Jurkat, Clone E6-1 (cell line): ENCODE results near the gene AHCYL1. TPM values are rescaled to one million over a fixed set of nuclear protein-coding genes. Genes with fewer than 3 reads are reported as not detected.
A peak's percentile ranks its signal among the peaks of the same experiment; 100 is the strongest.
"Not testable (repeated sequence)": the region's sequence is repeated elsewhere in the genome, so short reads cannot be mapped to it uniquely, and the experiment has no call there.

ENCODE experiments used
- DNase-seq: peaks from one replicate; pipeline ENCODE4 v3.0.0-alpha.2; 2011; ENCODE audit warnings: low read depth, low spot score
- H3K4me3 ChIP-seq: 2 replicates; pipeline ENCODE4 v1.5.1; 2011; ENCODE audit warnings: mild to moderate bottlenecking, low read length, control low read depth, moderate library complexity
- polyA plus RNA-seq: library from polyadenylated mRNA; unstranded; fragments of >200 nt; gene quantifications from one replicate; pipeline ENCODE4 v1.2.1, GENCODE V29; 2012; ENCODE audit warnings: missing spikeins; ENCODE audit not compliant: insufficient read length, insufficient read depth

Gene AHCYL1
- polyA plus RNA-seq: 110 TPM

DNA sequence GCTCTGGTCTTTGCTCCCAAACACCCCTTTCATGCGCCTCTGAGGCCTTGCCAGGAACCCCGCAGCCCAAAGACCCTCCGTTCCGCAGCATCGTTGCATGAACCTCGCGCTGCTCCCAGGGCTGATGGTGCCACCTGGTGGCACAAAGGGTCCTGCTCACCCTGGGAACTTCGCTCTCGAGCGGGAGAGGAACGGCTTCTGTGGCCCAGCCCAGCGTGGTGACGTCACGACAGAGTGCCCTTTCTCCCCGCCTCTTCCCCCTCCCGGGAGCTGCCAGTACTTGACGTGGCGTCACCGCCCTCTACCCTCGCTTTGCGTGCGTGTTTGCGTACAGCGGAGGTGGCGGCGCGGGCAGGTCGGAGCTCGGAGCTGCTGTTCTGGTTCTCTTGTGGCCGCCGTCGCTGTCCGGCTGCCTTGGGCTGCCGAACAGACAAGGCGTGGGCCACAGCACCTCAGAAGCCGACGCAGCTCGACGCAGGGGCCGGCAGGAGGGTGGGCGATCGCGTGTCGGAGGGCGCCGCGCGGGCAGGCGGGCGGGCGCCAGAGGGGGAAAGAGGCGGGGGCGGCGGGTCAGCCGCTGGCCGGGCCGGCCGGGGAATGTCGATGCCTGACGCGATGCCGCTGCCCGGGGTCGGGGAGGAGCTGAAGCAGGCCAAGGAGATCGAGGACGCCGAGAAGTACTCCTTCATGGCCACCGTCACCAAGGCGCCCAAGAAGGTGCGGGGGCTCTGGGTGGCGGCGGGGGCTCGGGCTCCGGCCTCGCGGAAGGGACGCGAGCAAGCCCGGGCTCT, at the start of gene AHCYL1:
Gene AHCYL1, plus strand, starts transcription at position 310 of the 791 bp plus-strand sequence. Its CDS starts 288 bp downstream, at position 598.
- H3K4me3 ChIP-seq: peak within 1 kb of the TSS; percentile 71
- DNase-seq: peak; percentile 97

DNA sequence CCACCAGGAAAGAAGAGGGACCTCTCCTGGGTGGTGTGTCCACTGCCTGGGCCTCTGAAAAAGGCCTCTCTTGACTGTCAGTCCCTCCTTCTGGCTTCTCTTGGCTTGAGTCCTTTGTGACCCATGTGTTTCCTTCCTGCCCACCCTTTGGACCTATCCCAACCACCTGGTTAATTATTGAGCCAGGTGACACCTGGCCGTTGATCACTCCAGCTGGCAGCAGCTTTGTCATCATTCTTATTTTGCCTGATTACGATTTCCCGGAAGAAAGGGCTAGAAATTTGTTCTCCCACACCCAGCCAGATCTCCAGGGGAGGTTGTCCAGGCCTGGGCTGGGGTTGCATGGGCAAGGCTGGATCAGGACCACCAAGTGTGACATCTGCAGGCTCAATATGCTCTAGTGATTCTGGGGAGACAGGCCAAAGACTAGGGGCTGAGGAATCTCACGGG, 49.1 kb upstream of the AHCYL1 start:
- DNase-seq: no peak
- H3K4me3 ChIP-seq: no peak overlapping the region

GRCh38 chr1:109937738-109938137, 46.8 kb upstream of the AHCYL1 start:
- no peak for DNase-seq
- H3K4me3 ChIP-seq: no peak overlapping the region

GRCh38 chr1:109938556-109938955, 46.0 kb upstream of the AHCYL1 start:
- H3K4me3 ChIP-seq: no peak overlapping the region
- DNase-seq: no peak

DNA sequence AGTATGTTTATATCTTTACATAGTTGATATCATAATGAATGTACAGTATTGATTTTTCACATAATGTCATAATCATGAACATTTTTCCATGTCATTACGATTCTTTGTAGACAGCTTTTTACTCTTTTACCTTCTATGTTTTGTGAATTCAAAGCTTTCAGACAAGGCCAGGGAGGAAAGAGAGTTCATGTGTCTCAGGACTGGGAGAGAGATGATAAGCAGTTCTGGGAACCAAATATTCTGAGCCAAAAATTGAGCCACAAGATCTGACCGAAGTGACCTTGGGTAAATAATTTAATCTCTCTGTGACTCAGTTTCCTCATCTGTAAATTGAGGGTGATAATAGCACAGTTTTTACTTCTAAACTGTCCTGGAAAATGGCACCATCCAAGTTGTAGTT, 42.1 kb upstream of the AHCYL1 start:
- no peak overlapping the region for H3K4me3 ChIP-seq
- DNase-seq: no peak

GRCh38 chr1:109944541-109944940, 40.0 kb upstream of the AHCYL1 start:
- DNase-seq: no peak
- no peak overlapping the region for H3K4me3 ChIP-seq

GRCh38 chr1:109946511-109946910, 38.1 kb upstream of the AHCYL1 start:
- no peak overlapping the region for H3K4me3 ChIP-seq
- no peak for DNase-seq

DNA sequence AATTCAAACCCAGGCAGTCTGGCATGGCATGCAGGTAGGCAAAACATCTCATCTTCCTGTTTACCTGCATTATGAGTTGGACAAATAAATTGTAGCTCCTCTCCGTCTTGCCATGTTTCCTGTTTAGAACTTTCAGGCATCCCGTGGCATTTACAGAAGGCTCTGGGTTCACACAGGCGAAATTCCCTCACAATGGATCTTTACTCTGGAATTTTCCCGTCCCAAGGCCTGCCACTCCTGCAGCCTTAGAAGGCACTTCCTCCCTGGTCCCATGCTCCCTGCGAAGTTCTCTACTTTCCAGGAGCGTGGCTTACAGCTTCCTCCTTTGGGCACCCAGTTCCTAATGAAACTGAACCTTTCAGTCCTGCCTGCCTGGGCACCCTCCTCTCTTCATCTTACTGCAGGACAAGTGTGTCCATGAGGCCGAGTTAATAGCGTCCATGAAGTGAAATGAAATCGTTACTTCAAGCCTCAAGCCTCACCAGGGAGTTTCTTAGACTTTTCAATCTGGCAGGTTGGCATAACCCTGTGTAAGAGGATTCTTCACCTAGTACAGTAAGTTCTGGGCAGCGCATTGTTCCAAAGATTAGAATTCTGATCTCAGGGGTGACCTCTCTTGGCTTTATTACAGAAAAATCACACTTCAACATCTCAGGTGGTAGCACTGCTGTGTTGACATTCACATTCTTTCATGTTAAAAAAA, 36.8 kb upstream of the AHCYL1 start:
- H3K4me3 ChIP-seq: no peak overlapping the region
- no peak for DNase-seq

DNA sequence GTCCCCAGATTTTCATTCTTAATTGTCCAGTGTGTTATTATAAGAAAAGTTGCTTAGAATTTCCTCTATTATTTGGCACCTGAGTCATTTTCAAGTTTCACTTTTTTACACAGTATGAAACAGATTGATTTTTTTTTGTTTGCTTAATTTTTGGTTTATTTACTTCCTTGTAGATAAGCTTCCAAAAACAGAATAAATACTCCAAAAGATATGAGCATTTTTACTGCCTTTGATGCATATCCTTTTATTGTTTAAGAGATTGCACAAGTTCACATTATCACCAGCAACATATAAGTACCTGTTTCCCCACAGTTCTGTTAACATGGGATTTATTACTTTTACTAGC, 36.3 kb upstream of the AHCYL1 start:
- H3K4me3 ChIP-seq: no peak overlapping the region
- DNase-seq: no peak

DNA sequence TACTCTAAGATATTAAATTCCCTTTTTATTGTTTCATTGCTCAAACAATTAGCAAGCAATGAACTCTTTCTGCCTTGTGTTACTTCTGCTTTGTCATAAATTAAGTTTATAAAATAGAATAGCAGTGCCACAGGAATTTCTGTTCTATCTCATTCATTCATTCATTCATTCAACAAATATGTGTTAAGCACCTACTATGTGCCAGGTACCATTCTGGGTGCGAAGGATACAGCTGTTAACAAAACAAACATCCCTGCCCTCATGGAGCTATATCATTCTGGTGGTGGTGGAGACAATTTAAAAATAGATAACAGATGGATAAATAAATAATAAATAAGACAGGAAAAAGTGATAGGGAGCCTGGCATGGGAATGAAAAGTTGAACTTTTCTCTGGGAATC, 34.5 kb upstream of the AHCYL1 start:
- DNase-seq: no peak
- H3K4me3 ChIP-seq: no peak overlapping the region

DNA sequence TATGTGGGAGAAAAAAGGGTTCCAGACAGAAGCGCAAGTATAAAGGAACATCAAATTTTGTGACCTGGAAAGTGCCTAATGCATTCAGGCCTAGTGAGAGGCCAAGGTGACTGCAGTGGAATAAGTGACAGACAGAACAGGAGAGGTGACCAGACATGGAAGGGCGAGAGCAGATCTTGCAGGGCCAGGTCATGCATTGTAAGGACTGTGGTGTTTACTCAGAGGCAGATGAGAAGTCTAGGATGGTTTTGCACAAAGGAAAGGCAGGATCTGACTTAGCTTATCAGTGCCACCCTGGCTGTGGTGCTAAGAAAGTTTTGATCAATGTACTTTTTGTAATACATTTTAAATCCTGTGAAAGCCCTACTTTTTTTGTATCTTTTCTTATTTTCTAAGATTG, 34.1 kb upstream of the AHCYL1 start:
- DNase-seq: no peak

GRCh38 chr1:109951501-109951900, 33.1 kb upstream of the AHCYL1 start:
- DNase-seq, H3K4me3 ChIP-seq: not testable (repeated sequence)

More for the DNA sequence above, 34.1 kb upstream of the AHCYL1 start:
- no peak overlapping the region for H3K4me3 ChIP-seq

- DNase-seq: no peak
- H3K4me3 ChIP-seq: no peak overlapping the region
These were observed 30.5 kb upstream of the AHCYL1 start for GRCh38 chr1:109954041-109954512.

GRCh38 chr1:109959632-109959973, 25.0 kb upstream of the AHCYL1 start:
- no peak for DNase-seq
- no peak overlapping the region for H3K4me3 ChIP-seq

DNA sequence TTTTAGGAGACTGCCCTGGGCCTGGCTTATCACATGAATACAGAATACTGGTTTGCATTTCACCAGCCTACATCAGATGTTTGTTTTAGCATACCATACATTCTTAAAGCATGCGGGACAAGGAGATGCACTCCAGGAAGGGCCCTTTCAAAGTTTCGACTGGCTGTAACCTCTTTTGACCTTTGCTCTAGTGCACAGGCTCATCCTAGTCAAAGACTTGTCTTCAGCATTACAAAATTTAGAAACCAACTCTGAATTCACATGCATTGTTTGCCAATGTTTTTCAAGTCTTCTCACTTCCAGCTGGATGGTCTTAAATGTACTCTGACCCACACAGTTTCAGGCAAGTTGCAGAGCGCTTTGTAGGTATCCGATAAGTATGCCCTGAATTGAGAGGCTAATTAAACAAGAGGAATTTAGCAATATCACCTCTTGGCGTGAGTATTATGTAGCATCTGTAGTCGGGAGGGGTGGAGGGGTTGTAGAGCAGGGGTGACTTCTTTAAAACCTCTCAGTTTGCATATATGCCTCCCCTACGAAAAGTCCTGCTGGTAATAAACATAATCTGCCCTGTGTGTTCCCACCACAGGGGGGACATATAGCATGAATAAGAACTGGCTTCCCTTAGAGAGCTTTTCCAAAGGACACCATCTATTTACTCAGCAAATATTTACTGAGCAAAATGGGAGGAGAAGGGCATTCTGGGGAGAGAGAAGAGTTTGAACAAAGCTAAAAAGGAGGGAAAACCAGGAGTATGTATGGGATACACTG, 24.4 kb upstream of the AHCYL1 start:
- H3K4me3 ChIP-seq: no peak overlapping the region
- no peak for DNase-seq

- no peak for DNase-seq
- H3K4me3 ChIP-seq: no peak overlapping the region
These were observed 23.8 kb upstream of the AHCYL1 start for GRCh38 chr1:109960745-109961094.

DNA sequence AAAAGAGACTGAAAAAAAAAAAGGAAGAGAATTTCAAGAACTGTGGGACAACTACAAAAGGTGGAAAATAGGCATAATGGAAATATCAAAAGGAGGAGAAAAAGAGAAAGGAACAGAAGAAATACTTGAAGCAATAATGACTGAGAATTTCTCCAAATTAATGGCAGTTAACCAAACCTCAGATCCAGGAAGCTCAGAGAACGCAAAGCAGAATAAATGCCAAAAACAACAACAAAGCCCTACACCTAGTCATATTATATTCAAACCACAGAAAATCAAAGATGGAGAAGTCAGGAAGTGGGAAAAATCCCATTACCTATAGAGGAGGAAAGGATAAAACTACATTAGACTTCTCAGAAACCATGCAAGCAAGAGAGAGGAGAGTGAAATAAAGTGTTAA, 20.7 kb upstream of the AHCYL1 start:
- DNase-seq: no peak
- no peak overlapping the region for H3K4me3 ChIP-seq

DNA sequence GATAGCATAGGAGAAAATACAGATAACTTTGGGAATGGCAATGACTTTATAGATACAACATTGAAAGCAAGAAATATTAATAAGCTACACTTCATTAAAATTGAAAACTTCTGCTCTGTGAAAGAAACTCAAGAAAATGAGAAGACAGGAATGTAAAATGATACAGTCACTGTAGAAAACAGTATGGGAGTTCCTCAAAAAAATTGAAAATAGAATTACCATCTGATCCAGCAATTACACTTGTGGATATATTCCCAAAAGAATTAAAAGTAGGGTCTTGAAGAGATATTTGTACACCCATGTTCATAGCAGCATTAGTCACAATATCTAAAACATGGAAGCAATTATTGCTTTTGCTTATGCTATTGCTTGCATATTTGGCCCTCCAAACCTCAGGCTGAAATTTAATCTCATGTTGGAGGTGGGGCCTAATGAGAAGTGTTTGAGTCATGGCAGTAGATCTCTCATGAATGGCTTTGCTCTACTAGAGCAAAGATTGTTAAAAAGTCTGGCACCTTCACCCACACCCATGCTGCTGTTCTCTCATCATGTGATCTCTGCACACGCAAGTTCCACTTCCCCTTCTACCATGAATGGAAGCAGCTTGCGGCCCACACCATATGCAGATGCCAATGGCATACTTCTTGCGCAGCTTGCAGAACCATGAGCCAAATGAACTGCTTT, 15.3 kb upstream of the AHCYL1 start:
- no peak for DNase-seq
- no peak overlapping the region for H3K4me3 ChIP-seq

- no peak for DNase-seq
- H3K4me3 ChIP-seq: no peak overlapping the region
These were observed 14.7 kb upstream of the AHCYL1 start for GRCh38 chr1:109969907-109970306.
